ENCODE data around the gene STMP1.

Gene STMP1

GRCh38 chr7:135685306-135686084 lies 23.2 kb downstream of the STMP1 start:
- TF ChIP-seq CTCF (IDR thresholded peaks at IDR 0.05; ENCODE audit: low read depth, low read length, poor library complexity, severe bottlenecking) (no peak), EZH2phosphoT487 (IDR thresholded peaks at IDR 0.05; ENCODE audit: borderline replicate concordance, low read length) (no peak)
- H3K4me2 ChIP-seq (ENCODE audit: low read length), result no peak overlapping the region
- H3K27ac ChIP-seq (ENCODE audit: low read depth, low read length), result no peak overlapping the region
- H3K4me3 ChIP-seq (ENCODE audit: low read length), result no peak overlapping the region
- H3K9me3 ChIP-seq (ENCODE audit: control insufficient read depth, insufficient read depth, low read length), result no peaks in the 10 kb centered on the region
- H3K4me1 ChIP-seq (ENCODE audit: control insufficient read depth, low read length), result no peaks in the 10 kb centered on the region
- no peaks in the 10 kb centered on the region for H3F3A ChIP-seq (ENCODE audit: control insufficient read depth, insufficient read depth)
- no peaks in the 10 kb centered on the region for H4K20me1 ChIP-seq (ENCODE audit: control insufficient read depth, insufficient read depth, low read depth, low read length)
- H3K79me2 ChIP-seq (ENCODE audit: control insufficient read depth, low read length), result no peaks in the 10 kb centered on the region
- H3K9me2 ChIP-seq (replicated peaks; ENCODE audit: control insufficient read depth, low read length), result no peaks in the 10 kb centered on the region
- no peaks in the 10 kb centered on the region for H3K36me3 ChIP-seq (ENCODE audit: control insufficient read depth, low read length)
- no peaks in the 10 kb centered on the region for H3K27me3 ChIP-seq (ENCODE audit: control insufficient read depth, low read length)

GRCh38 chr7:135687466-135687865 lies 25.2 kb downstream of the STMP1 start:
- Histone ChIP-seq H3K4me3 (ENCODE audit: low read length) (no peak overlapping the region), H3K4me2 (ENCODE audit: low read length) (no peak overlapping the region), H3K27ac (ENCODE audit: low read depth, low read length) (no peak overlapping the region), H3K36me3 (ENCODE audit: control insufficient read depth, low read length) (no peaks in the 10 kb centered on the region), H3K4me1 (ENCODE audit: control insufficient read depth, low read length) (no peaks in the 10 kb centered on the region), H3K9me2 (replicated peaks; ENCODE audit: control insufficient read depth, low read length) (no peaks in the 10 kb centered on the region), H4K20me1 (ENCODE audit: control insufficient read depth, insufficient read depth, low read depth, low read length) (no peaks in the 10 kb centered on the region), H3K79me2 (ENCODE audit: control insufficient read depth, low read length) (no peaks in the 10 kb centered on the region), H3F3A (ENCODE audit: control insufficient read depth, insufficient read depth) (no peaks in the 10 kb centered on the region), H3K27me3 (ENCODE audit: control insufficient read depth, low read length) (no peaks in the 10 kb centered on the region), H3K9me3 (ENCODE audit: control insufficient read depth, insufficient read depth, low read length) (no peaks in the 10 kb centered on the region)
- TF ChIP-seq EZH2phosphoT487 (IDR thresholded peaks at IDR 0.05; ENCODE audit: borderline replicate concordance, low read length), result no peak
- no peak for TF ChIP-seq CTCF (IDR thresholded peaks at IDR 0.05; ENCODE audit: low read depth, low read length, poor library complexity, severe bottlenecking)

- no peaks in the 10 kb centered on the region for H3K9me2 ChIP-seq (replicated peaks; ENCODE audit: control insufficient read depth, low read length)
- H3K27me3 ChIP-seq (ENCODE audit: control insufficient read depth, low read length), result no peaks in the 10 kb centered on the region
- H3K9me3 ChIP-seq (ENCODE audit: control insufficient read depth, insufficient read depth, low read length), result no peaks in the 10 kb centered on the region
- no peak overlapping the region for H3K4me3 ChIP-seq (ENCODE audit: low read length)
- H3K36me3 ChIP-seq (ENCODE audit: control insufficient read depth, low read length), result no peaks in the 10 kb centered on the region
- H3K4me1 ChIP-seq (ENCODE audit: control insufficient read depth, low read length), result no peaks in the 10 kb centered on the region
- TF ChIP-seq CTCF (IDR thresholded peaks at IDR 0.05; ENCODE audit: low read depth, low read length, poor library complexity, severe bottlenecking), result no peak
- no peak for TF ChIP-seq EZH2phosphoT487 (IDR thresholded peaks at IDR 0.05; ENCODE audit: borderline replicate concordance, low read length)
- H3K4me2 ChIP-seq (ENCODE audit: low read length), result no peak overlapping the region
- H4K20me1 ChIP-seq (ENCODE audit: control insufficient read depth, insufficient read depth, low read depth, low read length), result no peaks in the 10 kb centered on the region
- H3K79me2 ChIP-seq (ENCODE audit: control insufficient read depth, low read length), result no peaks in the 10 kb centered on the region
- no peaks in the 10 kb centered on the region for H3F3A ChIP-seq (ENCODE audit: control insufficient read depth, insufficient read depth)
- no peak overlapping the region for H3K27ac ChIP-seq (ENCODE audit: low read depth, low read length)
Observed at GRCh38 chr7:135690566-135690965, 28.3 kb downstream of the STMP1 start.

Data from DOHH2 (cell line).